Measurements from ENCODE around the gene GPR37. TPM values are rescaled to one million over a fixed set of nuclear protein-coding genes. Genes with fewer than 3 reads are reported as not detected.

The GPR37 gene
- total RNA-seq, 1 experiment from 2014 or later: 1.9 TPM

- ChIA-PET POLR2A (no interaction called here), CTCF (interaction anchor here (0.6 to 1.6 kb wide), 3 partner anchors 27 to 48 kb away, joined by 4 to 5 read pairs (median 4); partner anchors contain the start of gene GPR37)
- no peaks in the 10 kb centered on the region for H3K27me3 Mint-ChIP-seq (ENCODE audit: insufficient read depth, unreplicated experiment)
- intact Hi-C loops (cut with micrococcal nuclease): no loop called here
- TF ChIP-seq CTCF (IDR thresholded peaks at IDR 0.05; ENCODE audit: unreplicated experiment): no peak
- no peaks in the 10 kb centered on the region for H3K36me3 Mint-ChIP-seq (ENCODE audit: insufficient read depth, unreplicated experiment)
- BruUV-seq (replicated peaks): no TSS peak
- no peak overlapping the region for H3K4me3 Mint-ChIP-seq (ENCODE audit: unreplicated experiment)
- no peak for DNase-seq (ENCODE audit: unreplicated experiment)
- peaks cover 5% of the 10 kb centered on the region for H3K9me3 Mint-ChIP-seq (ENCODE audit: unreplicated experiment)
- H3K4me1 Mint-ChIP-seq (ENCODE audit: insufficient read depth, unreplicated experiment): no peaks in the 10 kb centered on the region
- no peak overlapping the region for H3K27ac Mint-ChIP-seq (ENCODE audit: low read depth, unreplicated experiment)
These were observed 27.0 kb downstream of the GPR37 start for GRCh38 chr7:124738639-124739038.

- Mint-ChIP-seq H3K36me3 (ENCODE audit: insufficient read depth, unreplicated experiment) (no peaks in the 10 kb centered on the region), H3K27me3 (ENCODE audit: insufficient read depth, unreplicated experiment) (no peaks in the 10 kb centered on the region), H3K4me1 (ENCODE audit: insufficient read depth, unreplicated experiment) (no peaks in the 10 kb centered on the region), H3K4me3 (ENCODE audit: unreplicated experiment) (no peak overlapping the region), H3K27ac (ENCODE audit: low read depth, unreplicated experiment) (no peak overlapping the region), H3K9me3 (ENCODE audit: unreplicated experiment) (peaks cover 5% of the 10 kb centered on the region)
- TF ChIP-seq CTCF (IDR thresholded peaks at IDR 0.05; ENCODE audit: unreplicated experiment): no peak
- ChIA-PET POLR2A (no interaction called here), CTCF (interaction anchor here (0.6 to 1.6 kb wide), 4 partner anchors 28 to 72 kb away, joined by 3 to 5 read pairs (median 4); partner anchors contain the start of gene GPR37)
- no peak for DNase-seq (ENCODE audit: unreplicated experiment)
- intact Hi-C loops (cut with micrococcal nuclease): no loop called here
- BruUV-seq (replicated peaks): no TSS peak
These were observed 27.8 kb downstream of the GPR37 start for GRCh38 chr7:124737760-124738300.

- Mint-ChIP-seq H3K4me1 (ENCODE audit: insufficient read depth, unreplicated experiment) (no peaks in the 10 kb centered on the region), H3K27me3 (ENCODE audit: insufficient read depth, unreplicated experiment) (no peaks in the 10 kb centered on the region), H3K9me3 (ENCODE audit: unreplicated experiment) (no peaks in the 10 kb centered on the region), H3K27ac (ENCODE audit: low read depth, unreplicated experiment) (no peak overlapping the region), H3K4me3 (ENCODE audit: unreplicated experiment) (no peak overlapping the region), H3K36me3 (ENCODE audit: insufficient read depth, unreplicated experiment) (no peaks in the 10 kb centered on the region)
- no TSS peak for BruUV-seq (replicated peaks)
- intact Hi-C loops (cut with micrococcal nuclease): no loop called here
- POLR2A ChIA-PET: interaction anchor here (1.2 kb wide), 1 partner anchor 27 kb away, joined by 4 read pairs; no protein-coding TSS in a partner anchor
- CTCF ChIA-PET: no interaction called here
- no peak for TF ChIP-seq CTCF (IDR thresholded peaks at IDR 0.05; ENCODE audit: unreplicated experiment)
- no peak for DNase-seq (ENCODE audit: unreplicated experiment)
These were observed 37.0 kb downstream of the GPR37 start for GRCh38 chr7:124728610-124729009.

- TF ChIP-seq CTCF (IDR thresholded peaks at IDR 0.05; ENCODE audit: unreplicated experiment): no peak
- BruUV-seq (replicated peaks): no TSS peak
- no peak for DNase-seq (ENCODE audit: unreplicated experiment)
- ChIA-PET POLR2A (interaction anchor here (6.8 kb wide), 1 partner anchor 23 kb away, joined by 36 read pairs; no protein-coding TSS in a partner anchor), CTCF (no interaction called here)
- no peaks in the 10 kb centered on the region for H3K36me3 Mint-ChIP-seq (ENCODE audit: insufficient read depth, unreplicated experiment)
- H3K27me3 Mint-ChIP-seq (ENCODE audit: insufficient read depth, unreplicated experiment): no peaks in the 10 kb centered on the region
- peaks cover 11% of the 10 kb centered on the region for H3K4me1 Mint-ChIP-seq (ENCODE audit: insufficient read depth, unreplicated experiment)
- no peak overlapping the region for H3K27ac Mint-ChIP-seq (ENCODE audit: low read depth, unreplicated experiment)
- no peak overlapping the region for H3K4me3 Mint-ChIP-seq (ENCODE audit: unreplicated experiment)
- H3K9me3 Mint-ChIP-seq (ENCODE audit: unreplicated experiment): no peaks in the 10 kb centered on the region
- intact Hi-C loops (cut with micrococcal nuclease): no loop called here
These were observed 40.9 kb downstream of the GPR37 start for GRCh38 chr7:124724507-124725192.

Data from MCF 10A (cell line).